Endothelial cell (in vitro differentiated cells): ENCODE results near the gene NQO1. TPM values are rescaled to one million over a fixed set of nuclear protein-coding genes. Genes with fewer than 3 reads are reported as not detected.
"Not testable (repeated sequence)": the region's sequence is repeated elsewhere in the genome, so short reads cannot be mapped to it uniquely, and the experiment has no call there.

Experiments
- DNase-seq: peaks from one replicate; pipeline ENCODE4 v3.0.0; 2021; ENCODE audit warnings: low spot score
- H3K27ac Mint-ChIP-seq: one replicate; pipeline ENCODE4 v1.8.0; 2021; ENCODE audit warnings: mixed read lengths, inconsistent platforms; ENCODE audit not compliant: unreplicated experiment
- H3K27me3 Mint-ChIP-seq: one replicate; pipeline ENCODE4 v1.8.0; 2021; ENCODE audit warnings: mild to moderate bottlenecking, moderate library complexity, mixed read lengths, inconsistent platforms; ENCODE audit not compliant: unreplicated experiment
- H3K36me3 Mint-ChIP-seq: one replicate; pipeline ENCODE4 v1.8.0; 2021; ENCODE audit warnings: mild to moderate bottlenecking, low read depth, mixed read lengths, inconsistent platforms; ENCODE audit not compliant: unreplicated experiment
- H3K4me1 Mint-ChIP-seq: one replicate; pipeline ENCODE4 v1.8.0; 2021; ENCODE audit warnings: mild to moderate bottlenecking, mixed read lengths, inconsistent platforms; ENCODE audit not compliant: unreplicated experiment
- H3K4me3 Mint-ChIP-seq: one replicate; pipeline ENCODE4 v1.8.0; 2021; ENCODE audit warnings: mild to moderate bottlenecking, mixed read lengths, inconsistent platforms; ENCODE audit not compliant: unreplicated experiment
- H3K9me3 Mint-ChIP-seq: one replicate; pipeline ENCODE4 v1.8.0; 2021; ENCODE audit warnings: mixed read lengths, inconsistent platforms; ENCODE audit not compliant: unreplicated experiment
- total RNA-seq: library from RNA; stranded (reverse); fragmentation: NEBNext Ultra II Directional; extraction: Animal tissue kit (Norgen Biotek cat#: 25700); gene quantifications from one replicate; pipeline ENCODE4 v1.2.1, GENCODE V29; 2021; ENCODE audit not compliant: unreplicated experiment
- TF ChIP-seq, protein P1 (sequence below): fragments of 200-600 bp; sonication (generic); IDR thresholded peaks from one replicate; pipeline ENCODE4 v1.5.0; 2021; ENCODE audit warnings: antibody characterized with exemption; ENCODE audit not compliant: unreplicated experiment

The NQO1 gene
- total RNA-seq, 1 donor from 2014 or later, result 29.1 TPM

- Mint-ChIP-seq H3K36me3 (peaks cover 3% of the 10 kb centered on the region), H3K27ac (peak within 1 kb of the TSS; percentile 96), H3K4me1 (peaks cover 13% of the 10 kb centered on the region), H3K4me3 (peak within 1 kb of the TSS; percentile 95), H3K9me3 (no peaks in the 10 kb centered on the region), H3K27me3 (peaks cover 8% of the 10 kb centered on the region)
- peak; percentile 74 for DNase-seq
- TF ChIP-seq, protein P1, sequence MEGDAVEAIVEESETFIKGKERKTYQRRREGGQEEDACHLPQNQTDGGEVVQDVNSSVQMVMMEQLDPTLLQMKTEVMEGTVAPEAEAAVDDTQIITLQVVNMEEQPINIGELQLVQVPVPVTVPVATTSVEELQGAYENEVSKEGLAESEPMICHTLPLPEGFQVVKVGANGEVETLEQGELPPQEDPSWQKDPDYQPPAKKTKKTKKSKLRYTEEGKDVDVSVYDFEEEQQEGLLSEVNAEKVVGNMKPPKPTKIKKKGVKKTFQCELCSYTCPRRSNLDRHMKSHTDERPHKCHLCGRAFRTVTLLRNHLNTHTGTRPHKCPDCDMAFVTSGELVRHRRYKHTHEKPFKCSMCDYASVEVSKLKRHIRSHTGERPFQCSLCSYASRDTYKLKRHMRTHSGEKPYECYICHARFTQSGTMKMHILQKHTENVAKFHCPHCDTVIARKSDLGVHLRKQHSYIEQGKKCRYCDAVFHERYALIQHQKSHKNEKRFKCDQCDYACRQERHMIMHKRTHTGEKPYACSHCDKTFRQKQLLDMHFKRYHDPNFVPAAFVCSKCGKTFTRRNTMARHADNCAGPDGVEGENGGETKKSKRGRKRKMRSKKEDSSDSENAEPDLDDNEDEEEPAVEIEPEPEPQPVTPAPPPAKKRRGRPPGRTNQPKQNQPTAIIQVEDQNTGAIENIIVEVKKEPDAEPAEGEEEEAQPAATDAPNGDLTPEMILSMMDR, result no peak
Observed at GRCh38 chr16:69761983-69762813, 35.8 kb upstream of the NQO1 start, which contains the start of gene WWP2. TSS of gene WWP2 (plus strand) at chr16:69762332. CDS start at chr16:69787011, 24,679 bp downstream.

DNA sequence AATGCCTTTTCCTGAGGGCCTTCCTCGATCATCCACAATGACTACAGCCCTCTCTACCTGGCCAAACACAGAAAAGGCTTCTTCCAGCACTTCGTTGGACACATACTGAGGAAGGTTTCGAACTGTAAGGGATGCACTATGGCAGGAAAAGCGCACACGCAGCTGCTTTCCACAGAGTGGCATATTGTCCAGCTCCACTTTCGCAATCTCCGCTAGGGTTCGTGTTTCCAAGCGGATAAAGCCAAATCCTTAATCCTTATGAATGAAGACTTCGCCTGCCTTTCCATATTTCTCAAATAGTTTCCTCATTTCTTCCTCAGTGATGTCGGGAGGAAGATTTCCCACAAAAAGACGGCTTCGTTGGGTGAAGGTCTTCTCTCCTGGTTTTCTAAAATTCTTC lies 31.0 kb upstream of the NQO1 start:
- peaks cover 21% of the 10 kb centered on the region for H3K4me1 Mint-ChIP-seq
- H3K9me3 Mint-ChIP-seq, H3K36me3 Mint-ChIP-seq, H3K4me3 Mint-ChIP-seq, DNase-seq, H3K27me3 Mint-ChIP-seq: not testable (repeated sequence)
- peak overlapping the region; percentile 84 for H3K27ac Mint-ChIP-seq

DNA sequence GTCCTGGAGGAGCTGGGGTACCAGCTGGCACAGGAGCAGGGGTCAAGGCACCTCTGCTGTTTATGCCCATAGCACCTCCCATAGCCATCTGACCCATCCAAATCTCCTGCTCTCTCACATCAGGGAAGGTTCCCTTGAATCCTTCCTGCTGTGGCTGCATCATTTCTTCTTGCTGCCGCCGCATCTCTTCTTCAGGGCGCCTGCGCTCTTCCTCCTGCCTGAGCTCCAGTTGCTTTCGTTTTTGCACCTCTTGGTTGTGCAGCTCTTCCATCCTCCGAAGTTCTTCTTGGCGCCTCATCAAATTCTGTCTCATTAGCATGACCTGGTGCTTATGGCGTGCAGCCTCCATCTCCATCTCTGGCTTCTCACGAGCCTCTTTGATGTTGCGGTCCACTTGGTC lies 30.3 kb upstream of the NQO1 start:
- no peak overlapping the region for H3K27ac Mint-ChIP-seq
- peaks cover 3% of the 10 kb centered on the region for H3K27me3 Mint-ChIP-seq
- H3K9me3 Mint-ChIP-seq, result no peaks in the 10 kb centered on the region
- H3K4me1 Mint-ChIP-seq, result peaks cover 19% of the 10 kb centered on the region
- H3K4me3 Mint-ChIP-seq, result no peak overlapping the region
- DNase-seq, result no peak
- no peaks in the 10 kb centered on the region for H3K36me3 Mint-ChIP-seq
- TF ChIP-seq, protein P1, result no peak

DNA sequence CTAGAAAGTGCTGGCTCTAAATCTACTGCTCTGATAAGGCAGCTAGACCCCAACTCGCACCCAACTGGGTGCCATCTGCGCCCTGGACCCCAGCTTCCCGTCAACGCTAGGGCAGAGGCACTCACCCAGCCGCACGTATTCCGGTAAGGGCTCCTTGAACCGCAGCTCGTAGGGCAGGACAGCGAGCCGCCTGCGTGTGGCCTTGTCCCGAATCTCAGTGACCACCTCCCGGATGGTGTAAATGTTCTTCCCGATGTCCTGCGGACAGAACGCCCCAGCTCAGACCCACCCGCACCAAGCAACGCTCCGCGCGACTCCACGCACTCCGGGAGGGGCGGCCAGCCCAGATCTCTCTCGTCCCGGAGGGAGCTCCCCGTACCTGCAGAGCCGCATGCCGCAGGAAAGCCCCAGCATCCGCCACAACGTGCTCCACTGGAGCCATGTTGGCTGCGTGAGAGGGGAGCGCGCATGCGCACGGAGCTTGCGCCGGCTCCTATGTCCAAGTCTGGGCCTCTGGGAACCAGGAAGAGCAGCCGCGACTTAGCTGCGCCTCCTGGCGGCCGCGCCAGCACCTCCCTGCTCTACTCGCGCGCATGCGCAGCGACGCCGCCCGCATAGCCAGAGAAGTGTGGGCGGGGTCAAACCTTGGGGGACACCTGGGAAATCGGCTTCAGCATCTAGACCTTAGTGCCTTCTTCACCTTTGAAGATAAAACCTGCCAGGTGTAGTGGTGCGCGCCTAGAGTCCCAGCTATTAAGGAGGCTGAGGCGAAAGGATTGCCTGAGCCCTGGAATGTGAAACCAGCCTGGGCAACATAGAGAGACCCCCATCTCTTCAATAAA lies 28.3 kb upstream of the NQO1 start, which contains the start of gene NOB1:
Gene NOB1, minus strand, starts transcription at position 458 of the 842 bp plus-strand sequence. Its CDS starts 16 bp downstream, at position 442.
- peak; percentile 98 for DNase-seq
- peak within 1 kb of the TSS; percentile 100 for H3K4me3 Mint-ChIP-seq
- peaks cover 19% of the 10 kb centered on the region for H3K4me1 Mint-ChIP-seq
- H3K27ac Mint-ChIP-seq, result peak within 1 kb of the TSS; percentile 94
- TF ChIP-seq, protein P1, result peak; percentile 94
- peaks cover 3% of the 10 kb centered on the region for H3K27me3 Mint-ChIP-seq
- no peaks in the 10 kb centered on the region for H3K9me3 Mint-ChIP-seq
- H3K36me3 Mint-ChIP-seq, result peaks cover 4% of the 10 kb centered on the region

- H3K36me3 Mint-ChIP-seq, result peaks cover 9% of the 10 kb centered on the region
- peak overlapping the region; percentile 100 for H3K4me3 Mint-ChIP-seq
- peaks cover 3% of the 10 kb centered on the region for H3K27me3 Mint-ChIP-seq
- no peaks in the 10 kb centered on the region for H3K9me3 Mint-ChIP-seq
- DNase-seq, result no peak
- TF ChIP-seq, protein P1, result no peak
- peaks cover 19% of the 10 kb centered on the region for H3K4me1 Mint-ChIP-seq
- H3K27ac Mint-ChIP-seq, result peak overlapping the region; percentile 94
Observed at GRCh38 chr16:69754143-69754468, 27.7 kb upstream of the NQO1 start.
